Neural cell (in vitro differentiated cells): ENCODE data around the gene RAE1. TPM values are rescaled to one million over a fixed set of nuclear protein-coding genes. Genes with fewer than 3 reads are reported as not detected.

ENCODE experiments used
- H2AFZ ChIP-seq: fragments of 200-600, 300-800 bp; sonication (generic), shearing (Covaris generic); 2 replicates; pipeline ENCODE4 v1.6.0; 2014; ENCODE audit warnings: low read depth, mild to moderate bottlenecking, antibody characterized with exemption, low read length, moderate library complexity
- H3F3A ChIP-seq: fragments of 200-600 bp; shearing (Covaris generic); 2 replicates; pipeline ENCODE4 v1.6.1; 2016; ENCODE audit warnings: mild to moderate bottlenecking, moderate library complexity, mixed read lengths, antibody characterized with exemption, low read length; ENCODE audit not compliant: insufficient read depth, poor library complexity, severe bottlenecking
- H3K27ac ChIP-seq: fragments of 200-600, 300-800 bp; sonication (generic), shearing (Covaris generic); 2 replicates; pipeline ENCODE4 v1.5.1; 2014; ENCODE audit warnings: mild to moderate bottlenecking, low read length, moderate library complexity
- H3K27me3 ChIP-seq: fragments of 300-800, 200-600 bp; sonication (generic), shearing (Covaris generic); 2 replicates; pipeline ENCODE4 v1.6.0; 2014; ENCODE audit warnings: mild to moderate bottlenecking, low read depth, low read length, moderate library complexity; ENCODE audit not compliant: insufficient read depth
- H3K36me3 ChIP-seq: fragments of 300-800, 200-600 bp; sonication (generic), shearing (Covaris generic); 2 replicates; pipeline ENCODE4 v1.5.1; 2014; ENCODE audit warnings: mild to moderate bottlenecking, antibody characterized with exemption, low read length, moderate library complexity; ENCODE audit not compliant: insufficient read depth
- H3K4me2 ChIP-seq: fragments of 300-800, 200-600 bp; sonication (generic), shearing (Covaris generic); 2 replicates; pipeline ENCODE4 v1.6.0; 2014; ENCODE audit warnings: mild to moderate bottlenecking, low read length
- H3K4me3 ChIP-seq: fragments of 300-800, 200-600 bp; sonication (generic), shearing (Covaris generic); 2 replicates; pipeline ENCODE4 v1.5.1; 2014; ENCODE audit warnings: mild to moderate bottlenecking, low read length, moderate library complexity
- H3K79me2 ChIP-seq: fragments of 200-600 bp; shearing (Covaris generic); replicated peaks from 2 replicates; pipeline ENCODE4 v1.6.0; 2014; ENCODE audit warnings: mild to moderate bottlenecking, low read length, moderate library complexity; ENCODE audit not compliant: insufficient read depth
- H3K9ac ChIP-seq: fragments of 300-800, 200-600 bp; sonication (generic), shearing (Covaris generic); 2 replicates; pipeline ENCODE4 v1.6.1; 2016; ENCODE audit warnings: mild to moderate bottlenecking, low read length, mixed read lengths
- H3K9me2 ChIP-seq: fragments of 200-600 bp; shearing (Covaris generic); 2 replicates; pipeline ENCODE4 v1.6.1; 2016; ENCODE audit warnings: mild to moderate bottlenecking, low read length, mixed read lengths; ENCODE audit not compliant: insufficient read depth
- H3K9me3 ChIP-seq: fragments of 200-600, 300-800 bp; sonication (generic), shearing (Covaris generic); 2 replicates; pipeline ENCODE4 v1.6.1; 2016; ENCODE audit warnings: mild to moderate bottlenecking, mixed run types, low read length, moderate library complexity, mixed read lengths
- H4K20me1 ChIP-seq: fragments of 200-600 bp; shearing (Covaris generic); 2 replicates; pipeline ENCODE4 v1.6.1; 2016; ENCODE audit warnings: mild to moderate bottlenecking, mixed run types; ENCODE audit not compliant: insufficient read depth
- CTCF ChIP-seq: fragments of 450-650 bp; IDR thresholded peaks from 2 replicates; pipeline ENCODE4 v1.5.1; 2014; ENCODE audit warnings: antibody characterized with exemption, mild to moderate bottlenecking, moderate library complexity; ENCODE audit not compliant: poor library complexity, severe bottlenecking
- EP300 ChIP-seq: fragments of 450-650 bp; conservative IDR thresholded peaks from 2 replicates; pipeline ENCODE4 v1.6.1; 2014; ENCODE audit warnings: antibody characterized with exemption, mild to moderate bottlenecking, moderate library complexity; ENCODE audit not compliant: poor library complexity, severe bottlenecking
- MXI1 ChIP-seq: fragments of 450-650 bp; conservative IDR thresholded peaks from 2 replicates; pipeline ENCODE4 v1.6.1; 2014; ENCODE audit warnings: antibody characterized with exemption, mild to moderate bottlenecking; ENCODE audit not compliant: poor library complexity, severe bottlenecking
- POLR2AphosphoS5 ChIP-seq: IDR thresholded peaks from 2 replicates; pipeline ENCODE4 v1.6.1; 2012
- RAD21 ChIP-seq: fragments of 450-650 bp; conservative IDR thresholded peaks from 2 replicates; pipeline ENCODE4 v1.6.1; 2014; ENCODE audit warnings: antibody characterized with exemption, mild to moderate bottlenecking, moderate library complexity
- REST ChIP-seq: IDR thresholded peaks from 2 replicates; pipeline ENCODE4 v1.6.1; 2012; ENCODE audit warnings: borderline replicate concordance
- SMC3 ChIP-seq: fragments of 450-650 bp; conservative IDR thresholded peaks from 2 replicates; pipeline ENCODE4 v1.6.1; 2014; ENCODE audit warnings: antibody characterized with exemption, mild to moderate bottlenecking, moderate library complexity; ENCODE audit not compliant: poor library complexity
- TAF1 ChIP-seq: IDR thresholded peaks from 2 replicates; pipeline ENCODE4 v1.6.1; 2012; ENCODE audit warnings: low read depth
- polyA plus RNA-seq: library from polyadenylated mRNA; depleted of rRNA; stranded (reverse); fragments of >200 nt; gene quantifications from 2 replicates; pipeline ENCODE4 v1.2.3, GENCODE V29; 2014

Gene RAE1
- polyA plus RNA-seq, 1 donor from 2014 or later = 134 TPM

GRCh38 chr20:57341663-57342062 is 9.4 kb upstream of the RAE1 start:
- H3K9me3 ChIP-seq = no peaks in the 10 kb centered on the region
- no peak overlapping the region for H3K27ac ChIP-seq
- no peaks in the 10 kb centered on the region for H3K27me3 ChIP-seq
- no peaks in the 10 kb centered on the region for H3K9me2 ChIP-seq
- no peak overlapping the region for H2AFZ ChIP-seq
- no peaks in the 10 kb centered on the region for H3K79me2 ChIP-seq
- no peaks in the 10 kb centered on the region for H4K20me1 ChIP-seq
- no peak overlapping the region for H3K4me2 ChIP-seq
- H3F3A ChIP-seq = no peaks in the 10 kb centered on the region
- no peaks in the 10 kb centered on the region for H3K36me3 ChIP-seq
- TF ChIP-seq MXI1 (no peak), CTCF (no peak), EP300 (no peak)
- no peak overlapping the region for H3K9ac ChIP-seq
- no peak overlapping the region for H3K4me3 ChIP-seq

GRCh38 chr20:57342829-57343228 is 8.2 kb upstream of the RAE1 start:
- Histone ChIP-seq H3K9me2 (no peaks in the 10 kb centered on the region), H3K36me3 (no peaks in the 10 kb centered on the region)

More at GRCh38 chr20:57342829-57343228, 8.2 kb upstream of the RAE1 start:
- no peak overlapping the region for H3K4me3 ChIP-seq
- H3K79me2 ChIP-seq = no peaks in the 10 kb centered on the region
- no peak overlapping the region for H3K4me2 ChIP-seq
- no peak overlapping the region for H3K9ac ChIP-seq
- TF ChIP-seq POLR2AphosphoS5 (no peak), SMC3 (no peak), RAD21 (no peak), REST (no peak), CTCF (no peak), TAF1 (no peak)
- H3K27me3 ChIP-seq = no peaks in the 10 kb centered on the region
- no peak overlapping the region for H3K27ac ChIP-seq
- no peak overlapping the region for H2AFZ ChIP-seq
- H3F3A ChIP-seq = no peaks in the 10 kb centered on the region
- no peaks in the 10 kb centered on the region for H3K9me3 ChIP-seq
- no peaks in the 10 kb centered on the region for H4K20me1 ChIP-seq
